HG03095 (cell line): Measurements from ENCODE around the gene TICAM2.

Experiments used
- ATAC-seq: cut with Tn5 transposase; IDR thresholded peaks from one replicate; pipeline ENCODE4 v1.9.1; 2021; ENCODE audit warnings: moderate library complexity; ENCODE audit not compliant: unreplicated experiment

TICAM2 gene

GRCh38 chr5:115611873-115612272 is 9.6 kb upstream of the TICAM2 start:
- ATAC-seq = no peak

GRCh38 chr5:115607935-115608334 is 5.7 kb upstream of the TICAM2 start:
- no peak for ATAC-seq

GRCh38 chr5:115605436-115605835 is 3.2 kb upstream of the TICAM2 start:
- no peak for ATAC-seq

GRCh38 chr5:115602591-115603125 is 379 bp upstream of the TICAM2 start:
- ATAC-seq = peak; percentile 4

- ATAC-seq = no peak
Observed at GRCh38 chr5:115600766-115601165, 1.5 kb downstream of the TICAM2 start.

- no peak for ATAC-seq
Observed at GRCh38 chr5:115599924-115600323, 2.4 kb downstream of the TICAM2 start.

- ATAC-seq = peak; percentile 33
Observed at GRCh38 chr5:115599502-115599901, 2.8 kb downstream of the TICAM2 start.

- no peak for ATAC-seq
Observed at GRCh38 chr5:115594128-115595047, 7.9 kb downstream of the TICAM2 start.

GRCh38 chr5:115589043-115589442 is 13.2 kb downstream of the TICAM2 start:
- ATAC-seq = no peak

GRCh38 chr5:115588640-115589039 is 13.6 kb downstream of the TICAM2 start:
- no peak for ATAC-seq

GRCh38 chr5:115586525-115587146 is 15.6 kb downstream of the TICAM2 start:
- no peak for ATAC-seq

GRCh38 chr5:115585265-115585664 is 17.0 kb downstream of the TICAM2 start:
- no peak for ATAC-seq

GRCh38 chr5:115584501-115584900 is 17.8 kb downstream of the TICAM2 start:
- no peak for ATAC-seq

GRCh38 chr5:115583474-115583873 is 18.8 kb downstream of the TICAM2 start:
- ATAC-seq = no peak

GRCh38 chr5:115580941-115581340 is 21.3 kb downstream of the TICAM2 start:
- ATAC-seq = no peak

GRCh38 chr5:115579747-115580173 is 22.5 kb downstream of the TICAM2 start:
- ATAC-seq = peak; percentile 64

- ATAC-seq = peak; percentile 0
Observed at GRCh38 chr5:115579216-115579615, 23.1 kb downstream of the TICAM2 start.

GRCh38 chr5:115578657-115579056 is 23.6 kb downstream of the TICAM2 start:
- ATAC-seq = peak; percentile 58

GRCh38 chr5:115577741-115578140 is 24.5 kb downstream of the TICAM2 start:
- no peak for ATAC-seq

GRCh38 chr5:115577329-115577728 is 24.9 kb downstream of the TICAM2 start:
- no peak for ATAC-seq

- ATAC-seq = no peak
Observed at GRCh38 chr5:115575167-115576070, 26.9 kb downstream of the TICAM2 start.
